Measurements from ENCODE around the gene LILRB4.

LILRB4 gene

DNA sequence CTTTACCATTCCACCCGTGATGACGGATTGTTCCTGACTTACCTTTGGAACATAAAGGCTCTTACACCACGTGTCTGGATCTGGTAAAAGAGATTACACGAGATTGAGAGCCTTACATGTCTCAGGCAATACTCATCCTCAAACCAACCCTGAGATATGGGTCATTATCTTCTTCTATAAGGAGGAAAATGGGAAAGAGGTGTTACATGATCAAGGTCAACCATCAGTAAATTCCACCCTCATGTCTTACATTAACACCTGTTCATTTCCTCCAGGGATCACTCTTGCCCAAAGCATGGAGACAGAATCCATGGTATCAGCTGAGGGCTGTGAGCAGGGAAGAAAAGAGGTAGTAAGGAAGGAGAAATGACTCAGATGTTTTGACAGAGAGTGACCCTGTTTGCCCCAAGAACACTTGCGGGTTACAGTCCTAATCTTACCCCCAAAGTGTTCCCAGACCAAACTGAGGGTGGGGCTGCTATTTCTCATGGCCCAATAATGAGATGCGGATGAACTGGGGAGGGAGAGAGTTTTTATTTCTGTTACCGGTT lies 19.6 kb downstream of the LILRB4 start:
- TF ChIP-seq, protein P1, sequence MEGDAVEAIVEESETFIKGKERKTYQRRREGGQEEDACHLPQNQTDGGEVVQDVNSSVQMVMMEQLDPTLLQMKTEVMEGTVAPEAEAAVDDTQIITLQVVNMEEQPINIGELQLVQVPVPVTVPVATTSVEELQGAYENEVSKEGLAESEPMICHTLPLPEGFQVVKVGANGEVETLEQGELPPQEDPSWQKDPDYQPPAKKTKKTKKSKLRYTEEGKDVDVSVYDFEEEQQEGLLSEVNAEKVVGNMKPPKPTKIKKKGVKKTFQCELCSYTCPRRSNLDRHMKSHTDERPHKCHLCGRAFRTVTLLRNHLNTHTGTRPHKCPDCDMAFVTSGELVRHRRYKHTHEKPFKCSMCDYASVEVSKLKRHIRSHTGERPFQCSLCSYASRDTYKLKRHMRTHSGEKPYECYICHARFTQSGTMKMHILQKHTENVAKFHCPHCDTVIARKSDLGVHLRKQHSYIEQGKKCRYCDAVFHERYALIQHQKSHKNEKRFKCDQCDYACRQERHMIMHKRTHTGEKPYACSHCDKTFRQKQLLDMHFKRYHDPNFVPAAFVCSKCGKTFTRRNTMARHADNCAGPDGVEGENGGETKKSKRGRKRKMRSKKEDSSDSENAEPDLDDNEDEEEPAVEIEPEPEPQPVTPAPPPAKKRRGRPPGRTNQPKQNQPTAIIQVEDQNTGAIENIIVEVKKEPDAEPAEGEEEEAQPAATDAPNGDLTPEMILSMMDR (IDR thresholded peaks at IDR 0.05; ENCODE audit: low read depth, low read length) = no peak
- in situ Hi-C loops (cut with HindIII; ENCODE audit: low sequenced_read_pairs) = no loop called here
- no peak for DNase-seq (ENCODE audit: low read depth, low spot score)
- H3K4me3 ChIP-seq (ENCODE audit: low read depth, low read length) = no peak overlapping the region

GRCh38 chr19:54684527-54684926 lies 21.7 kb downstream of the LILRB4 start:
- H3K4me3 ChIP-seq (ENCODE audit: low read depth, low read length) = no peak overlapping the region
- TF ChIP-seq, protein P1 (IDR thresholded peaks at IDR 0.05; ENCODE audit: low read depth, low read length) = no peak
- DNase-seq (ENCODE audit: low read depth, low spot score) = no peak
- in situ Hi-C loops (cut with HindIII; ENCODE audit: low sequenced_read_pairs) = no loop called here

- in situ Hi-C loops (cut with HindIII; ENCODE audit: low sequenced_read_pairs) = no loop called here
- DNase-seq (ENCODE audit: low read depth, low spot score) = no peak
- TF ChIP-seq, protein P1 (IDR thresholded peaks at IDR 0.05; ENCODE audit: low read depth, low read length) = no peak
- H3K4me3 ChIP-seq (ENCODE audit: low read depth, low read length) = no peak overlapping the region
Observed at GRCh38 chr19:54691582-54692297, 29.0 kb downstream of the LILRB4 start.

DNA sequence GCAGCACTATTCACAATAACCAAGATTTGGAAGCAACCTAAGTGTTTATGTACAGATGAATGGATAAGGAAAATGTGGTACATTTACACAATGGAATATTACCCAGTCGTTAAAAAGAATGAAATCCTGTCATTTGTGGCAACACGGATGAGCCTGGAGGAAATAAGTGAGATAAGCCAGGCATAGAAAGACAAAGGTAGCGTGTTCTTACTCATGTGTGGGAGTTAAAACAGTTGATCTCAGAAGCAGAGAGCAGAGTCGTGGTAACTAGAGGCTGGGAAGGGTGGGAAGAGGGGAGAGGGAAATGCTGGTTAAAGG lies 29.5 kb downstream of the LILRB4 start:
- H3K4me3 ChIP-seq (ENCODE audit: low read depth, low read length) = no peak overlapping the region
- no peak for DNase-seq (ENCODE audit: low read depth, low spot score)
- TF ChIP-seq, protein P1 (IDR thresholded peaks at IDR 0.05; ENCODE audit: low read depth, low read length) = no peak
- in situ Hi-C loops (cut with HindIII; ENCODE audit: low sequenced_read_pairs) = no loop called here

GRCh38 chr19:54694648-54695047 lies 31.9 kb downstream of the LILRB4 start:
- DNase-seq (ENCODE audit: low read depth, low spot score) = no peak
- in situ Hi-C loops (cut with HindIII; ENCODE audit: low sequenced_read_pairs) = no loop called here
- H3K4me3 ChIP-seq (ENCODE audit: low read depth, low read length) = no peak overlapping the region
- TF ChIP-seq, protein P1 (IDR thresholded peaks at IDR 0.05; ENCODE audit: low read depth, low read length) = no peak

DNA sequence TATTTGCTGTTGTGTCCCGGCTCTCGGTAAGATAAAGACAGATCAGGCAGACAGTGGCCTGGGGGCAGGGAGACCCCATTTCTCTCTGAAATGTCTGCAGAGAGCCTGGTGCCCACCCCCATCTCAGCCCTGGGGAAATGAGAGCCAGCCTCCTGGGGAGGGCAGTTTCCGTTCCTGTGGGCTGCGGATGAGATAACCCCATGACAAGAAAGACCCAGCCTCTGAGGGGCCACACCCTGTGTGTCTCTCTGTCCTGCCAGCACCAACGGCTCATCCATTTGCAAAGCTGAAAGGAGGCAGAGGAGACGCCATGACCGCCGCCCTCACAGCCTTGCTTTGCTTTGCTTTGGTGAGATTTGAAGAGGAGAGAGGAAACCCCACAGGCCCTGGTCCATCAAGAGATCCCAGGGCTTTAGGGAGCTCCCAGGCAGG lies 33.3 kb downstream of the LILRB4 start:
- no peak for DNase-seq (ENCODE audit: low read depth, low spot score)
- no peak overlapping the region for H3K4me3 ChIP-seq (ENCODE audit: low read depth, low read length)
- in situ Hi-C loops (cut with HindIII; ENCODE audit: low sequenced_read_pairs) = no loop called here

More for the DNA sequence above, 33.3 kb downstream of the LILRB4 start:
- TF ChIP-seq, protein P1 (IDR thresholded peaks at IDR 0.05; ENCODE audit: low read depth, low read length) = no peak

Data from astrocyte of the spinal cord (primary cell).